ENCODE data around the gene C1QTNF12. TPM values are rescaled to one million over a fixed set of nuclear protein-coding genes. Genes with fewer than 3 reads are reported as not detected.

The C1QTNF12 gene
- total RNA-seq, 1 experiment from 2014 or later: 4.4 TPM

- H3K27ac ChIP-seq (ENCODE audit: insufficient read length, low read depth, low read length): no peak overlapping the region
- no peak overlapping the region for H3K23ac ChIP-seq (ENCODE audit: insufficient read length, low read depth, low read length)
- H3K9me3 Mint-ChIP-seq: no peaks in the 10 kb centered on the region; a peak in 1 of 5 replicates
- H3K4me1 ChIP-seq (ENCODE audit: insufficient read depth, low read length): no peaks in the 10 kb centered on the region
- H2BK20ac ChIP-seq (ENCODE audit: low read depth, low read length, poor library complexity, severe bottlenecking): no peak overlapping the region
- H2BK12ac ChIP-seq (ENCODE audit: insufficient read length, low read depth, low read length): no peak overlapping the region
- peak overlapping the region; percentile 50 to 66; a peak in 4 of 5 replicates for H3K4me3 Mint-ChIP-seq
- peaks cover 23% of the 10 kb centered on the region for H3K27me3 Mint-ChIP-seq (ENCODE audit: low read depth)
- H4K20me1 ChIP-seq (ENCODE audit: control insufficient read depth, insufficient read depth, insufficient read length): no peaks in the 10 kb centered on the region
- no peaks in the 10 kb centered on the region for H3K79me1 ChIP-seq (ENCODE audit: insufficient read depth, low read depth, low read length, poor library complexity, severe bottlenecking)
- H3K9me3 ChIP-seq (ENCODE audit: control insufficient read depth, low read depth, low read length): no peaks in the 10 kb centered on the region
- no peak overlapping the region for H2BK120ac ChIP-seq (ENCODE audit: low read depth, low read length, poor library complexity, severe bottlenecking)
- no peak overlapping the region for H3K14ac ChIP-seq (ENCODE audit: insufficient read depth, low read length)
- H3K27ac Mint-ChIP-seq: no peak overlapping the region
- no peak for TF ChIP-seq CTCF (conservative IDR thresholded peaks at IDR 0.05)
- peaks cover 3 to 4% of the 10 kb centered on the region in 2 experiments; a peak in 3 of 4 replicates for H3K4me1 Mint-ChIP-seq
- H3K9ac ChIP-seq (ENCODE audit: extremely low read depth, insufficient read length, low read length): no peak overlapping the region
- no peak overlapping the region for H2AFZ ChIP-seq (ENCODE audit: low read length)
- H2AK5ac ChIP-seq (ENCODE audit: insufficient read length, low read length): no peak overlapping the region
- H4K8ac ChIP-seq (replicated peaks; ENCODE audit: insufficient read length, low read depth, low read length): no peak overlapping the region
- peak; percentile 45 for DNase-seq
- no peak overlapping the region for H2BK15ac ChIP-seq (ENCODE audit: low read depth, low read length)
- H3K27me3 ChIP-seq (ENCODE audit: insufficient read depth, low read length): no peaks in the 10 kb centered on the region; the same call in 1 of the 2 replicates
- no peak overlapping the region for H4K5ac ChIP-seq (ENCODE audit: insufficient read length, low read depth, low read length)
- no peak overlapping the region for H3T11ph ChIP-seq (ENCODE audit: low read length)
- no peak overlapping the region for H3K4me2 ChIP-seq (ENCODE audit: insufficient read depth, insufficient read length, low read length)
- no peaks in the 10 kb centered on the region for H3K79me2 ChIP-seq (ENCODE audit: insufficient read depth, low read length)
- no peak overlapping the region for H3K18ac ChIP-seq (ENCODE audit: insufficient read length, low read depth, low read length)
- no peak overlapping the region for H4K91ac ChIP-seq (ENCODE audit: insufficient read length, low read depth, low read length)
- H2BK5ac ChIP-seq (ENCODE audit: insufficient read length, low read length): no peak overlapping the region
- no peak overlapping the region for H3K56ac ChIP-seq (ENCODE audit: insufficient read length, low read depth, low read length)
- no CpG with 5 or more reads among the region's 109 CpGs for WGBS (ENCODE audit: extremely low coverage, insufficient read length, low lambda C conversion rate)
- H3K4ac ChIP-seq (ENCODE audit: low read depth, low read length): no peak overlapping the region
- H3K36me3 Mint-ChIP-seq (ENCODE audit: insufficient read depth in 1 of 3, low read depth in 3 of 3): no peaks in the 10 kb centered on the region
- peaks cover 3% of the 10 kb centered on the region for H3K23me2 ChIP-seq (ENCODE audit: insufficient read length, low read depth, low read length, poor library complexity, severe bottlenecking)
These were observed 45.4 kb downstream of the C1QTNF12 start for GRCh38 chr1:1200876-1201810.
